ENCODE results near the gene STC2.

DNA sequence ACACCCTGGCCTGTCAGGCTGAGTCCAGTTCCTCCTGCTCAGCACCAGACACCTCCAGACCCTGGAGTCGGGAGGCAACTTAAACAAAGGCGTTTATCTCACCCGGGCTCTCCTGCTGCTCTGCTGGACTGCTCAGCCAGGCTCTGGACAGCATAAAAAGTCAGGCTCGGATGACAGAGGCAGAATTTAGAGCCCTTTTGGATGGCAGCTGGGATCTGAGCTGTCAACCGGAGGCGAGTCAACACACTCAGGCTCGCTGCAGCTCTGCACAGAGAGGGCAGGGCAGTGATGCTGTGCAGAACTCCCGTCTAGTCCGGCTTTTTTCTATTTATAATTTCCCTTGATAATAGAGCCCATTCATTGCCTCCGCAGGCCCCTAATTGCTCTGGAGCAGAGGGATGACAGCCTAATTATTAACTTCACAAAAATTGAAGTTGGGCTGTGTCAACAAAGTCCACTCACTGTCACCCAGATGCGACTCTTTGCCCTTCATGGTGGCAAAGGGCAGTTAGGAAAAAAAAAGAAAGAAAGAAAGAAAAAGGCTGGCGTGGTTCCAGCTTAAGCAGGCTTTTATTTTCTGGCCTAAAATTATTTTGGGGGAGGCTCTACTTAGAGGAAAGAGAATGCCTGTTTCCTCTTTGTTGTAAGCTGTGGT is 37.6 kb downstream of the STC2 start:
- TF ChIP-seq, protein P1, sequence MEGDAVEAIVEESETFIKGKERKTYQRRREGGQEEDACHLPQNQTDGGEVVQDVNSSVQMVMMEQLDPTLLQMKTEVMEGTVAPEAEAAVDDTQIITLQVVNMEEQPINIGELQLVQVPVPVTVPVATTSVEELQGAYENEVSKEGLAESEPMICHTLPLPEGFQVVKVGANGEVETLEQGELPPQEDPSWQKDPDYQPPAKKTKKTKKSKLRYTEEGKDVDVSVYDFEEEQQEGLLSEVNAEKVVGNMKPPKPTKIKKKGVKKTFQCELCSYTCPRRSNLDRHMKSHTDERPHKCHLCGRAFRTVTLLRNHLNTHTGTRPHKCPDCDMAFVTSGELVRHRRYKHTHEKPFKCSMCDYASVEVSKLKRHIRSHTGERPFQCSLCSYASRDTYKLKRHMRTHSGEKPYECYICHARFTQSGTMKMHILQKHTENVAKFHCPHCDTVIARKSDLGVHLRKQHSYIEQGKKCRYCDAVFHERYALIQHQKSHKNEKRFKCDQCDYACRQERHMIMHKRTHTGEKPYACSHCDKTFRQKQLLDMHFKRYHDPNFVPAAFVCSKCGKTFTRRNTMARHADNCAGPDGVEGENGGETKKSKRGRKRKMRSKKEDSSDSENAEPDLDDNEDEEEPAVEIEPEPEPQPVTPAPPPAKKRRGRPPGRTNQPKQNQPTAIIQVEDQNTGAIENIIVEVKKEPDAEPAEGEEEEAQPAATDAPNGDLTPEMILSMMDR (IDR thresholded peaks at IDR 0.05; ENCODE audit: low read depth, low read length, poor library complexity, severe bottlenecking): no peak
- TF ChIP-seq EZH2phosphoT487 (IDR thresholded peaks at IDR 0.05; ENCODE audit: borderline replicate concordance, low read length): no peak

Measured in DOHH2 (cell line).